SU-DHL-6 (cell line): ENCODE results near the gene IST1.

Source experiments
- H2AFZ ChIP-seq: fragments of 200-600 bp; sonication (generic); 2 replicates; pipeline ENCODE4 v1.6.1; 2014; ENCODE audit warnings: low read depth, mild to moderate bottlenecking, moderate library complexity, mixed read lengths, antibody characterized with exemption, low read length; ENCODE audit not compliant: severe bottlenecking
- H3F3A ChIP-seq: fragments of 200-600 bp; shearing (Covaris generic); 2 replicates; pipeline ENCODE4 v1.6.0; 2016; ENCODE audit warnings: antibody characterized with exemption, mild to moderate bottlenecking; ENCODE audit not compliant: insufficient read depth
- H3K27ac ChIP-seq: fragments of 200-600 bp; sonication (generic); 2 replicates; pipeline ENCODE4 v1.5.1; 2016; ENCODE audit warnings: low read depth, mild to moderate bottlenecking, low read length, moderate library complexity, mixed read lengths
- H3K27me3 ChIP-seq: fragments of 200-600 bp; sonication (generic), shearing (Covaris generic); 2 replicates; pipeline ENCODE4 v1.6.0; 2014; ENCODE audit warnings: mild to moderate bottlenecking, low read length
- H3K36me3 ChIP-seq: fragments of 200-600 bp; sonication (generic); 2 replicates; pipeline ENCODE4 v1.6.1; 2014; ENCODE audit warnings: mild to moderate bottlenecking, low read length, mixed read lengths
- H3K4me2 ChIP-seq: fragments of 300-600, 200-600 bp; shearing (Covaris generic), sonication (generic); 2 replicates; pipeline ENCODE4 v1.6.0; 2014; ENCODE audit warnings: low read length, low read depth, mild to moderate bottlenecking; ENCODE audit not compliant: poor library complexity, severe bottlenecking
- H3K4me3 ChIP-seq: fragments of 200-600 bp; sonication (generic); 2 replicates; pipeline ENCODE4 v1.5.1; 2014; ENCODE audit warnings: antibody characterized with exemption, low read length, mild to moderate bottlenecking, mixed read lengths; ENCODE audit not compliant: insufficient read depth, poor library complexity, severe bottlenecking
- H3K79me2 ChIP-seq: fragments of 200-600 bp; sonication (generic); 2 replicates; pipeline ENCODE4 v1.6.1; 2014; ENCODE audit warnings: mild to moderate bottlenecking, low read length, moderate library complexity; ENCODE audit not compliant: insufficient read depth
- H3K9ac ChIP-seq: fragments of 200-600 bp; sonication (generic); 2 replicates; pipeline ENCODE4 v1.7.0; 2014; ENCODE audit warnings: mild to moderate bottlenecking, low read length
- H3K9me2 ChIP-seq: fragments of 200-600 bp; sonication (generic); replicated peaks from 2 replicates; pipeline ENCODE4 v1.6.1; 2014; ENCODE audit warnings: low read length; ENCODE audit not compliant: insufficient read depth
- H3K9me3 ChIP-seq: fragments of 200-600 bp; sonication (generic); 2 replicates; pipeline ENCODE4 v1.6.1; 2014; ENCODE audit warnings: low read length, mixed read lengths; ENCODE audit not compliant: insufficient read depth
- H4K20me1 ChIP-seq: fragments of 200-600 bp; sonication (generic); 2 replicates; pipeline ENCODE4 v1.6.1; 2014; ENCODE audit warnings: low read depth, mild to moderate bottlenecking, antibody characterized with exemption, low read length, moderate library complexity, mixed read lengths
- CTCF ChIP-seq: fragments of 200-600 bp; sonication (generic); IDR thresholded peaks from one replicate; pipeline ENCODE4 v1.5.1; 2017; ENCODE audit warnings: antibody characterized with exemption, mild to moderate bottlenecking, low read length, moderate library complexity; ENCODE audit not compliant: insufficient read depth, poor library complexity, severe bottlenecking
- EZH2phosphoT487 ChIP-seq: fragments of 200-600 bp; sonication (generic), shearing (Covaris generic); conservative IDR thresholded peaks from 2 replicates; pipeline ENCODE4 v1.6.1; 2018; ENCODE audit warnings: mild to moderate bottlenecking, antibody characterized with exemption, low read length, moderate library complexity, mixed read lengths

IST1 gene

DNA sequence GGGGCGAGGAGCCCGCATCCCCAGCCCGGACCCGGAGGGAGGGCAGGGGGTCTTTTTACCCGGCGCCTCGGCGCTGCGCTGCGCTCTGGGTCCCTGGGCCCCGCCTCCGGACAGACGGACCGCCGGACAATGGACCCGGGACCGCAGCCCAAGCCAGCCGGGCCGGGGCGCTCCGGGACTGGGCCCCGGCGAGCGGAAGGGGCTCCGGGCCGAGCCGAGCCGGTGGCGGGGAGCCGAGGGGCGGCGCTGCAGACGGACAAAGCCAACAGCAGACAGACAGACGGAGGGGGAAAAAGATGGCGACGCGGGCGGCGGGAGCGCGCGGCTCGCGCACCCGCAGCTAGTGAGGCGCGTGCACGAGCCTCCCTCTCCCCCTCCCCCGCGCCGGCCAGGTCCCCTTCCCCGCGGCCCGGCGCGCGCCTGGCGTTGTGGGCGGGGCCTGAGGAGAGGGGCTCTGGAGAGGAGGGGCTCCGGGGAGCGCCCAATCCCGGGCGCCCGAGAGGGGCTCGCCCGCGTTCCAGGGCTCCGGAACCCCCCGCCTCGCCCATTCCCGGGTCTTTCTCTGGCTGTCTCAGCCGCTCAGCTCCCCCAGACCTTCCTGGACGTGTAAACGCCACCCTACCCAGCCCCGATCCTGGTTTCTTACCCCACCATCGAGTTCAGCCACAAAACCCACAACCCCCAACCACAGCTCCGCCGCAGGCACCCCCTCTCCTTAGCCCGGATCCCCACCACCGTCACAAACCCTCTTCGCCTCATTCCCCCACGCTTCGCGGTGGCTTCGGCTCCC lies 11.3 kb upstream of the IST1 start, which contains the start of gene ZNF821:
Gene ZNF821, minus strand, starts transcription at position 334 of the 790 bp plus-strand sequence. CDS start 4,236 bp downstream, outside the sequence.
- H3F3A ChIP-seq: peaks cover 45% of the 10 kb centered on the region
- no peaks in the 10 kb centered on the region for H3K9me3 ChIP-seq
- H3K4me3 ChIP-seq: peak within 1 kb of the TSS; percentile 91
- no peak for TF ChIP-seq EZH2phosphoT487
- TF ChIP-seq CTCF: peak; percentile 32
- peak within 1 kb of the TSS; percentile 80 for H3K27ac ChIP-seq
- H4K20me1 ChIP-seq: no peaks in the 10 kb centered on the region
- peak within 1 kb of the TSS; percentile 94 for H3K9ac ChIP-seq
- peak within 1 kb of the TSS; percentile 68 for H3K4me2 ChIP-seq
- H3K36me3 ChIP-seq: 0 out of 2 replicates have a peak, but pooled peaks cover 5% of the 10 kb centered on the region
- peak within 1 kb of the TSS; percentile 90 for H2AFZ ChIP-seq
- no peaks in the 10 kb centered on the region for H3K27me3 ChIP-seq
- no peaks in the 10 kb centered on the region for H3K9me2 ChIP-seq
- H3K79me2 ChIP-seq: no peaks in the 10 kb centered on the region

DNA sequence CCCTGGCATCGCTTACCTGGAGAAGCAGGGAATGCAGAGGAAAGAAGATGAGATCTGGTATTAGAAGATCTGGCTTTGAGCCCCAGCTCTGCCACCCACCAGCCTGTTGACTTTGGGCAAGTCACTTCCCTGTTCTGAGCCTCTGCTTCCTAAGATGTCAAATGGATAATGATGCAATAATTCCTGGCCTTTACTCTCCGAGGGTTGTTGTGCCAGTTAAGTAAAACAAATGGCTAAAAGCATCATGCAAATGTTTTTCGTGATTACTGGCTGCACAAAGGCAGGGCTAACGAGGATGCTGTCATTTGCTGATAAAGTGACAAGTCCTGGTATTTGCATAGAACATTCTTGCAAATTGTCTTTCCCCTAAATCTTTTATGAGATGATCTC lies 10.1 kb upstream of the IST1 start:
- Histone ChIP-seq H3K9ac (no peak overlapping the region), H3K27me3 (no peaks in the 10 kb centered on the region), H3K79me2 (no peaks in the 10 kb centered on the region), H3F3A (peaks cover 45% of the 10 kb centered on the region), H3K27ac (no peak overlapping the region), H4K20me1 (no peaks in the 10 kb centered on the region), H3K9me2 (no peaks in the 10 kb centered on the region), H2AFZ (no peak overlapping the region), H3K36me3 (no peaks in the 10 kb centered on the region), H3K4me2 (peak overlapping the region; percentile 68), H3K9me3 (no peaks in the 10 kb centered on the region), H3K4me3 (no peak overlapping the region)
- TF ChIP-seq EZH2phosphoT487 (no peak), CTCF (no peak)

- Histone ChIP-seq H3K9me2 (no peaks in the 10 kb centered on the region), H4K20me1 (no peaks in the 10 kb centered on the region), H3K4me2 (no peak overlapping the region), H3K9me3 (no peaks in the 10 kb centered on the region), H3K27ac (no peak overlapping the region), H3K4me3 (no peak overlapping the region), H3K79me2 (no peaks in the 10 kb centered on the region), H3K27me3 (no peaks in the 10 kb centered on the region), H3K36me3 (no peaks in the 10 kb centered on the region), H2AFZ (no peak overlapping the region), H3K9ac (no peak overlapping the region), H3F3A (peaks cover 28% of the 10 kb centered on the region)
- TF ChIP-seq EZH2phosphoT487 (no peak), CTCF (no peak)
These were observed 6.2 kb upstream of the IST1 start for GRCh38 chr16:71889147-71889546.
